ENCODE measurements around the gene MYO1D.

The MYO1D gene

GRCh38 chr17:32810690-32811089 lies 66.2 kb downstream of the MYO1D start:
- no peak for DNase-seq

DNA sequence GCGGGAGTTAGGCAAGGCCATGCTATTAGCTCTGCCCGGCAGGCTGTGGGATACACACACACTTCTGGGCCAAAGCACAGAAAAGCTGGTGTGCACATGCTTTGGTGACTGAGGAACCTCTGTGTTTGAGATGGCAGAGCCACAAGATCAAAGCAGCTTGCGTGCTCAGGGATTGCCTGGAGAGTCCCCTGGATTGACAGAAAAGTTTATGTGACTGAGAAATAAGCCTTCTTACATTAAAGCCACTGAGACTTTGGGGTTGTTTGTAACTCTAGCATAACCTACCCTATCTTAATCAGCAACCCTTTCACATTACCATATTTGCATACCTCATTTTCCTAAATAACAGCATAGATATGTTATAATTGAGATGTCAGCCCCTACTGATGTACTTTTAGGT lies 69.3 kb downstream of the MYO1D start:
- DNase-seq, result no peak

DNA sequence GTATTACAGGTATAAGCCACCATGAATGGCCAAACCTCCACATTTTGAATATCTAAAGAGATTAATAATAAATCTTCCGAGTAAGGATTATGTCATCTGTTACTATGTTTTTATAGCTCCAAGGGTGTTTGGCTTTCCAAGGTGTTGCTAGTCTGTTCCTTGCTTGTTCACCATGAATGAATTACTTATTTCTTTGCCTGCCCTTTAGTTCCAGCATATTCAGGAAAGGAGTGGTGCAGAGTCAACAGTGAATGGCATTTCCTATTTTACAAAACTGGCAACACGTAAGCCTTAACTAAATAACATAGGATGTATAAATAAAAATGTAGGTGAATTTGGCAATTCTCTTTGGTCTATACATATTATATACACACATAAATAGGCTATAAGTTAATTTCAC lies 70.3 kb downstream of the MYO1D start:
- no peak for DNase-seq

DNA sequence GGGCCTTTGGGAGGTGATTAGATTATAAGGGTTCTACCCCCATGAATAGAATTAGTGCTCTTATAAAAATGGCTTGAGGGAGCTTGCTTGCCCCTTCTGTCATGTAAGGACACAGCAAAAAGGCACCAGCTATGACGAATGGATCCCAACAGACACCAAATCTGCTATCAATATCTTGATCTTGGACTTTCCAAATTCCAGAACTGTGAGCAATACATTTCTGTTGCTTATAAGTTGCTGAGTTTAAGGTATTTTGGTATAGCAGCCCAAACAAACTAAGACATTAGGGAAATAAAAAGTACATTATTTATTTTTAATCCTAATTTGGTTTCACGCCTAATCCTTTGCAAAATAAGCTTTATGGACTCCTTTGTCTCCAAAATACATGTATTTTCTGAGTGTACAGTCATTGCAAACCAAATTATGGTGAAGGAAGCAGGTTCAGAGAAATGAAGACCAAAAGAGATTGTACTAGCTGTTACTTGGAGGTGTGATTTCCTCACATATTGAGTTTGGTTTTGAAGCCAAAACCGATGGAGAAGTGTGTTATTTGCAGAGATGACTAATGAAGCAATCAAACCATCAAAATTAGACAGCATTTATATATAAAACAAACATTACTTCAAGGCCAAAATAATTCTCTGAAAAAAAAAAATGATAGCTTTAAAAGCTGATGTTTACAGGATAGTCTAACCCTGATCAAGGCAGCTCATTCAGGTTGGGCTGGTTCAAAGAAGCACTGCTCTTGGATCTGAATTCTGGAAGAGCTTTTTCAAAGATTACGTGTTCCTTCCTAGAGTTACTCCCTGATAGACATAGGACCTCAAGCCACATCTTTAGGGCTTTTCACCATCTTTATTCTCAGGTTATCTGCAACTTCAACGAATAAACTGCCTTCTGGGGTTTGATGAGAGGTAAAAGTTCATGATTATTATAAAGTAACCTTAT lies 71.6 kb downstream of the MYO1D start:
- DNase-seq, result no peak

DNA sequence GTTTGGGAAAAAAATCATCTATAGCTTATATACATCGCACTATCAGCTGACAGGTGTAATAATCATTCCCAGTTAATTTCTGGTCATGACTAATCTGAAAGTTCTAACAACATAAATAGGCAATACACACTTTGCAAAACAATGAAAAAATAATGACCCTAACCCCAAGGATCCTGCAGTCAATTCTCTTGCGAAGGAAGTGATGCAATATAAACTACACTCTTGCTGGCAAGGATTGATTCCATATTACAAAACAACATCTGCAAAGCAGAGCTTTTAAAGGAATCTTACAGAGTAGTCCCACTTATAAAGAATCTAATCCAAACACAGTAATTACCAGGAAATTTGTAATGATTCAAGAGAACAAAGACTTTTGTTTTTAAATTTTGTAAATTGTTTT lies 73.4 kb downstream of the MYO1D start:
- DNase-seq, result no peak

GRCh38 chr17:32802306-32802705 lies 74.6 kb downstream of the MYO1D start:
- no peak for DNase-seq

- no peak for DNase-seq
Observed at GRCh38 chr17:32801641-32802040, 75.3 kb downstream of the MYO1D start.

- no peak for DNase-seq
Observed at GRCh38 chr17:32801193-32801592, 75.7 kb downstream of the MYO1D start.

GRCh38 chr17:32798938-32799337 lies 78.0 kb downstream of the MYO1D start:
- DNase-seq, result no peak

DNA sequence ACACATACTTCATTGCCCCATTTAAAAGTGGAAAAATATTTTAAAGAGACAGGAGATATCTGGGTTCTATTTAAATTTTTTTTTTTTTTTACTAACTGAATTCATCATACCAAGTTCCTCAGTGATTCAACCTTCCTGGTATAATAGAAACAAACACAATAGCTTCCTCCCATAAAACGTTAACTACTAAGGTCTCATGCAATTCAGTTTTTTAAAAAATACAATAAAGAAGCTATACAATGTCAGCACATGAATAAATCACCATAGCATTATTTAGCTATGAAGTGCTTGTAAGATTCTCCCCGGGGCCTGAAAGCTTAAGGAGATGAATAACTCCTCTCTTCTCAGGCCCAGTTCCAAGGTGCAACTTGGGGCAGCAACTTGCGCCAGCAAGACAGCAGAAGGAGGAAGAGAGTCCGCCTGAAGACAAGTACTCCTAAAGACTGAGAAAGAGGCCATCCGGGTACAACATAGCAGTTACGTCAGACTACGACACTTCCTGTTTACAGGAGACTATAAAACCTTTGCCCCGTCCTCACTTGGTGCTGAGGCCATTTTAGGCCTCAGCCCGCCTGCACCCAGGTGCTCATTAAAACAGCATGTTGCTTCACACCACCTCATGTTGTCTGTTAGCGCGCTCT lies 81.5 kb downstream of the MYO1D start:
- no peak for DNase-seq

GRCh38 chr17:32794533-32795246 lies 82.2 kb downstream of the MYO1D start:
- DNase-seq, result no peak

GRCh38 chr17:32793841-32794240 lies 83.1 kb downstream of the MYO1D start:
- no peak for DNase-seq

- no peak for DNase-seq
Observed at GRCh38 chr17:32792207-32792606, 84.7 kb downstream of the MYO1D start.

GRCh38 chr17:32786169-32786568 lies 90.8 kb downstream of the MYO1D start:
- DNase-seq, result no peak

- no peak for DNase-seq
Observed at GRCh38 chr17:32784113-32784512, 92.8 kb downstream of the MYO1D start.

DNA sequence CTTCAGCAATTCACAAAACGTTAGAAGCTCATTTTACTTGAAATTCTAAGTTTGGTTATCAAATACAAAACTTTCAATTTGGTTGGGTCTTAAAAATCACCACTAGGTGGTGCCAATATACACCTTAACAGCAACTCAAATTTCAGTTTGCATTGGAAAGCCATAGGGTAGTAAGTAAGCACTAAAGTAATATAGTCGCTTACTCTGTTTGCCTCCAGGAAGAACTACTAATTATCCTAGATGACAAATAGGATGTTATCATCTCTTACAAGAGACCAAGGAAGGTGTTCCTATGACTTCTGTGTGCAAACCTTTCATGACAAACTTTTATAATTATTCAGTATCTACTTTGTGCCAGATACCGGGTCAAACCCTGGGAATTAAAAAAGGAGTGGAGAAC lies 93.3 kb downstream of the MYO1D start:
- peak; percentile 80 for DNase-seq

DNA sequence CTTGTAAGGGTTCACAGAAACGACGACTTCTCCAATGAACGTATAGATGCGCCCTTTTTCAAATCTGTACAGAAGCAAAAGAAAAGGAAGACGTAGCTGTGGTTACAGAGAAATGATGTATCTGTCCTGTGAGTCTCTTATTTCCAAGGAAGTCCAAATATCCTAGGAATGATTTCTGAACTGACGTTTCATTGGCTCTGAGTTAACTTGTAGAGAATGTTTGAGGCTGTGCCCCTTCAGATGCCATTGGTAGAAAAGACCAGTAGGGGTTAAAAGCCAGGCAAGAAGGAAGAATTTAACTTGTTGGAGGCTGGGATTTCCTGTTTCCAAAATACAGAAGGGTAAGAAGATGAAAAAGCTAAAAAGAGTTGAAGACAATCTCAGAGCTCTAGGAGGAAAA lies 96.2 kb downstream of the MYO1D start:
- no peak for DNase-seq

DNA sequence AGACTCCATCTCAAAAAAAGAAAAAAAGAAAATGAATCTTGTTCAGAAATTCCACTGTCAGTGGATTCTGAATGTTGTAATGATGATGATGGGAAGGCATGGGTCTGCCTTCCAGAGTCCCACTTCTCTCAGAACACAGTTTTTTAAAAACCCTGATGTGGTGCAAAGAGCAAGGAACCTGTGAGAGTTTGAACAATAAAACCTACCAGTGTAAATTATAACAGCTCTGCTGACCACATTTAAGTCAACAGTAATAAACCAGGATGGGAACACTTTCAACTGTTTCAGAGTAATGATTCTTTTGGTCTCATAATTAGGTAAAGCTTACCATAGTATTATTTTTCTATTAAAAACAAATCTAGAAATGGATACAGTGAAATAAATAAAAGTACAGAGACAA lies 99.0 kb downstream of the MYO1D start:
- no peak for DNase-seq

DNA sequence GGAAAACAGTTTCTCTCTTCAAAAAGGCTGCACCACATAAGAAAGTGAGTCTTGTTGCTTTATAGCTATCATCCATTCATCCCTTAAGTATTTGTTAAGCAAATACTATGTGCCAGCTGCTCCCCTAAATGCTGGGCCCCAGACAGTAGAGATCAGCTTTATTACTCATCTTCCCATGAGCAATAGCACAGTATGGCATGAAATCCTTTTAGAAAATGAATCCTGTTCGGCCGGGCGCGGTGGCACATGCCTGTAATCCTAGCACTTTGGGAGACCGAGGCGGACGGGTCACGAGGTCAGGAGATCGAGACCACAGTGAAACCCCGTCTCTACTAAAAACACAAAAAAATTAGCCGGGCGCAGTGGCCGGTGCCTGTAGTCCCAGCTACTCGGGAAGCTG lies 99.5 kb downstream of the MYO1D start:
- no peak for DNase-seq

- DNase-seq, result no peak
Observed at GRCh38 chr17:32774695-32775084, 102.2 kb downstream of the MYO1D start.

- no peak for DNase-seq
Observed at GRCh38 chr17:32773856-32774694, 102.8 kb downstream of the MYO1D start.

- DNase-seq, result peak; percentile 6
Observed at GRCh38 chr17:32772453-32773025, 104.4 kb downstream of the MYO1D start.
